KMS-11 (cell line): ENCODE measurements around the gene KLHL29.

Source experiments
- H2AFZ ChIP-seq: fragments of 200-600 bp; sonication (generic); 2 replicates; pipeline ENCODE4 v1.6.1; 2016; ENCODE audit warnings: antibody characterized with exemption, mixed run types, low read depth
- H3K27ac ChIP-seq: fragments of 200-600 bp; sonication (generic); 2 replicates; pipeline ENCODE4 v1.6.1; 2016; ENCODE audit warnings: mild to moderate bottlenecking, mixed run types
- H3K27me3 ChIP-seq: fragments of 200-600 bp; sonication (generic); 2 replicates; pipeline ENCODE4 v1.6.1; 2017; ENCODE audit warnings: mild to moderate bottlenecking, low read depth, mixed run types, moderate library complexity; ENCODE audit not compliant: insufficient read depth
- H3K36me3 ChIP-seq: fragments of 200-600 bp; sonication (generic); 2 replicates; pipeline ENCODE4 v1.6.1; 2017; ENCODE audit warnings: mild to moderate bottlenecking, mixed run types; ENCODE audit not compliant: insufficient read depth
- H3K4me1 ChIP-seq: fragments of 200-600 bp; sonication (generic); 2 replicates; pipeline ENCODE4 v1.6.1; 2016; ENCODE audit warnings: mild to moderate bottlenecking, low read depth, mixed run types; ENCODE audit not compliant: poor library complexity, severe bottlenecking
- H3K4me2 ChIP-seq: fragments of 200-600 bp; sonication (generic); 2 replicates; pipeline ENCODE4 v1.7.0; 2016; ENCODE audit warnings: mild to moderate bottlenecking, mixed run types
- H3K4me3 ChIP-seq: fragments of 200-600 bp; sonication (generic); IDR thresholded peaks from 2 replicates; pipeline ENCODE4 v1.6.1; 2017; ENCODE audit warnings: low read depth, low read length, mixed read lengths; ENCODE audit not compliant: insufficient read depth
- H3K79me2 ChIP-seq: fragments of 200-600 bp; sonication (generic); 2 replicates; pipeline ENCODE4 v1.6.1; 2016; ENCODE audit warnings: low read depth, mixed run types; ENCODE audit not compliant: insufficient read depth
- H3K9ac ChIP-seq: fragments of 200-600 bp; sonication (generic); 2 replicates; pipeline ENCODE4 v1.6.1; 2016; ENCODE audit warnings: mild to moderate bottlenecking, mixed run types
- H4K20me1 ChIP-seq: fragments of 200-600 bp; sonication (generic); 2 replicates; pipeline ENCODE4 v1.6.1; 2016; ENCODE audit warnings: mild to moderate bottlenecking, mixed run types; ENCODE audit not compliant: insufficient read depth
- TF ChIP-seq, protein P1 (sequence below): fragments of 200-600 bp; sonication (generic); conservative IDR thresholded peaks from 2 replicates; pipeline ENCODE4 v1.6.1; 2017; ENCODE audit warnings: low read depth, mild to moderate bottlenecking, antibody characterized with exemption, low read length, moderate library complexity, mixed read lengths

The KLHL29 gene

DNA sequence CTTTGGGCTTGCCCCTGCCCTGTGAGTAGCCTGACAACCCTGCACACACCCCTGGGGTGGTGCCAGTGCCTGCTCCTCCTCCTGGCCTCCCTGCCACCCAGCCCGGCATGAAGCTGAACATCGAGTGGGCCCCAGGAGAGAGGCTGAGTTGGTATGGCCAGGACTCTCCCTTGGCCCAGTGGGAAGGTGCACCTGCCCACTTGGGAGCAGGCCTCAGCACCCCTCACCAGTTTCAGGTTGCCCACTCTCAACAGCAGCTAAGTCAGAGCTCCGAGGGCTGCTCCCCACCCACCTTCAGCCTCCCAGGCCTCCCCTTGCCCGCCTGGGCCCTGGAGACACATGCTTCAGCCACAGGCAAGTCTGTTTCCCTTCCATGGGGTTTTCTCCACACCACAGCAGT, 203.1 kb downstream of the KLHL29 start:
- H3K9ac ChIP-seq, result no peak overlapping the region
- H4K20me1 ChIP-seq, result no peaks in the 10 kb centered on the region
- H3K4me1 ChIP-seq, result no peaks in the 10 kb centered on the region
- no peak overlapping the region for H3K4me2 ChIP-seq
- H3K4me3 ChIP-seq, result no peak overlapping the region
- TF ChIP-seq, protein P1, sequence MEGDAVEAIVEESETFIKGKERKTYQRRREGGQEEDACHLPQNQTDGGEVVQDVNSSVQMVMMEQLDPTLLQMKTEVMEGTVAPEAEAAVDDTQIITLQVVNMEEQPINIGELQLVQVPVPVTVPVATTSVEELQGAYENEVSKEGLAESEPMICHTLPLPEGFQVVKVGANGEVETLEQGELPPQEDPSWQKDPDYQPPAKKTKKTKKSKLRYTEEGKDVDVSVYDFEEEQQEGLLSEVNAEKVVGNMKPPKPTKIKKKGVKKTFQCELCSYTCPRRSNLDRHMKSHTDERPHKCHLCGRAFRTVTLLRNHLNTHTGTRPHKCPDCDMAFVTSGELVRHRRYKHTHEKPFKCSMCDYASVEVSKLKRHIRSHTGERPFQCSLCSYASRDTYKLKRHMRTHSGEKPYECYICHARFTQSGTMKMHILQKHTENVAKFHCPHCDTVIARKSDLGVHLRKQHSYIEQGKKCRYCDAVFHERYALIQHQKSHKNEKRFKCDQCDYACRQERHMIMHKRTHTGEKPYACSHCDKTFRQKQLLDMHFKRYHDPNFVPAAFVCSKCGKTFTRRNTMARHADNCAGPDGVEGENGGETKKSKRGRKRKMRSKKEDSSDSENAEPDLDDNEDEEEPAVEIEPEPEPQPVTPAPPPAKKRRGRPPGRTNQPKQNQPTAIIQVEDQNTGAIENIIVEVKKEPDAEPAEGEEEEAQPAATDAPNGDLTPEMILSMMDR, result no peak
- no peaks in the 10 kb centered on the region for H3K36me3 ChIP-seq
- H3K27me3 ChIP-seq, result no peaks in the 10 kb centered on the region
- no peak overlapping the region for H3K27ac ChIP-seq
- H3K79me2 ChIP-seq, result no peaks in the 10 kb centered on the region
- no peak overlapping the region for H2AFZ ChIP-seq

DNA sequence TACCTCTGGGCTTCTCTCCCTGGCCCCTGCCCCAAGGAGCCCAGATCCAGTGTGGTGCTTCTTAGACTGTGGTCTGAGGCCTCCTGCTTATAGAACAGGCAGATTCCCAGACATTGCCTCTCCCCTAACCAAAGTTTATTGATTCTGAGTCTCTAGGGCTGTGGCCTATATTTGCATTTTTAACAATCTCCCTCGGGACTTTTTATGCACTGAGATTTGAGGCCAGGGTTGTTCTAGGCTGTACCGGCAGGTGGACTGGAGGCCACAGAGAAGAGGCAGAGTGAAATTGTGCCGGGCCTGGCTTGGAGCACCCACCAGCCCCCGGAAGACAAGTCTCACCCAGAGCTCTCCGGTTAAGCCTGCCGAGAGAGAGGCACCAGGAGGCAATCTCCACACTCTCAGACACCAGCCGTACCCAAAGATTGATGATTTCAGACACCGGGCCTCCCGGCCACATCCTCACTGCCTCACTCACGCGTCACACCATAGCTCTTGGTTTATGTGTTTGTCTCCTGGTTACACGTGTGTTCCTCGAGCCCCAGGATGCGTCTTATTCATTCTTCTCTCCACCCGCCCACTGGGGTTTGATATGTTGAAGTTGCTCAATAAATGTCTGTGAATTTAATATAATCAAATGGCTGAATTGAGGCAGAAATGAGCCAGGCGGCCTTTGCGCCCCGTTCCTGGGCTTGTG, 203.7 kb downstream of the KLHL29 start:
- H3K4me3 ChIP-seq, result no peak overlapping the region
- H3K9ac ChIP-seq, result no peak overlapping the region
- no peaks in the 10 kb centered on the region for H3K36me3 ChIP-seq
- TF ChIP-seq, protein P1, result no peak
- H3K27ac ChIP-seq, result no peak overlapping the region
- no peak overlapping the region for H3K4me2 ChIP-seq
- no peaks in the 10 kb centered on the region for H3K79me2 ChIP-seq
- H2AFZ ChIP-seq, result no peak overlapping the region
- no peaks in the 10 kb centered on the region for H4K20me1 ChIP-seq
- no peaks in the 10 kb centered on the region for H3K27me3 ChIP-seq
- no peaks in the 10 kb centered on the region for H3K4me1 ChIP-seq

DNA sequence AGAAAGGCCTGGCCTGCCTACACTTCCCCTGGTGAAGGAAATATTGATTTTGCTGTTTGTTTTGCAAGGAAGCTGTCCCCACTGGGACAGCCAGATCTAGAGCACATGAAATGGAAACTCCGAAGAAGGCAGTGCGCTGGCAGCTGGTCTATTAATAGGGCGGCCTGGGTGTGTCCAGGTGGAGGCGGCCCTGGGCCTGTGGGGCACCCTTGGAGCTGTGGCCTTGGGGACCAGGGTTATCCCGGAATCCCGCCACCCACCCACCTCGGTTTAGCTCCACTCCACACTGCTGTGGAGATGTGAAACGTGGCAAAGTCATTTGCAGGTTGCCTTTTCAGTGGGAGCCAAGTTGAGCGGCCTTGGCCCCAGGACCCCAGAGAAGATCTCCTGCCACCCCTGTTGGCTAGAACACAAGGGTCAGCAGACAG, 204.3 kb downstream of the KLHL29 start:
- Histone ChIP-seq H3K36me3 (no peaks in the 10 kb centered on the region), H3K4me3 (no peak overlapping the region), H3K27ac (no peak overlapping the region), H2AFZ (no peak overlapping the region), H3K79me2 (no peaks in the 10 kb centered on the region), H3K9ac (no peak overlapping the region), H3K4me2 (no peak overlapping the region), H4K20me1 (no peaks in the 10 kb centered on the region), H3K27me3 (no peaks in the 10 kb centered on the region), H3K4me1 (no peaks in the 10 kb centered on the region)
- TF ChIP-seq, protein P1, result no peak

DNA sequence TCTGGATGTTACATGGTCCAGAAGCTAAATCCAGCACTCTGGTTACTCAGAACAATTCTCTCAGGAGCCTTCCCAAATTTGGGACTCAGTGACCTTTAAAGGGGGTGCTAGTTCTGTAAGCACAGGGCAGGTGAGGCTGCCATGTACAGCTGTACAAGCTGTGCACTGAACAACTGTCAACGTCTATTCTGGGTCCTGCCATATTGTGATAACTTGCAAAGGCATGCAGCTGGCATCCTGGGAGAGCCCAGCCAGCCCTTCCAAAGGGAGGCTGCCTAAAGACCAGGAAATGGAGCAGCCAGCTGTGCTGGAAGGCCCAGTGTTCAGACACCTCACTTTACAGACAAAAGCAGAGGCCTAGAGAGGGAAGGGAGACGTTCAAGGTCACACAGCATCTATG, 204.8 kb downstream of the KLHL29 start:
- Histone ChIP-seq H3K79me2 (no peaks in the 10 kb centered on the region), H2AFZ (no peak overlapping the region), H4K20me1 (no peaks in the 10 kb centered on the region), H3K27me3 (no peaks in the 10 kb centered on the region), H3K27ac (no peak overlapping the region), H3K4me3 (no peak overlapping the region), H3K36me3 (no peaks in the 10 kb centered on the region), H3K4me1 (no peaks in the 10 kb centered on the region), H3K9ac (no peak overlapping the region), H3K4me2 (no peak overlapping the region)
- TF ChIP-seq, protein P1, result no peak
